NCI-H82 treated with DMSO at 0.1 percent for 48 hours (cell line): ENCODE data around the gene GLIPR2.
"Not testable (repeated sequence)": the region's sequence is repeated elsewhere in the genome, so short reads cannot be mapped to it uniquely, and the experiment has no call there.

Source experiments
- DNase-seq: peaks from one replicate; lab custom pipeline; 2025; ENCODE audit not compliant: unreplicated experiment; lab: John Stamatoyannopoulos, UW

The GLIPR2 gene

DNA sequence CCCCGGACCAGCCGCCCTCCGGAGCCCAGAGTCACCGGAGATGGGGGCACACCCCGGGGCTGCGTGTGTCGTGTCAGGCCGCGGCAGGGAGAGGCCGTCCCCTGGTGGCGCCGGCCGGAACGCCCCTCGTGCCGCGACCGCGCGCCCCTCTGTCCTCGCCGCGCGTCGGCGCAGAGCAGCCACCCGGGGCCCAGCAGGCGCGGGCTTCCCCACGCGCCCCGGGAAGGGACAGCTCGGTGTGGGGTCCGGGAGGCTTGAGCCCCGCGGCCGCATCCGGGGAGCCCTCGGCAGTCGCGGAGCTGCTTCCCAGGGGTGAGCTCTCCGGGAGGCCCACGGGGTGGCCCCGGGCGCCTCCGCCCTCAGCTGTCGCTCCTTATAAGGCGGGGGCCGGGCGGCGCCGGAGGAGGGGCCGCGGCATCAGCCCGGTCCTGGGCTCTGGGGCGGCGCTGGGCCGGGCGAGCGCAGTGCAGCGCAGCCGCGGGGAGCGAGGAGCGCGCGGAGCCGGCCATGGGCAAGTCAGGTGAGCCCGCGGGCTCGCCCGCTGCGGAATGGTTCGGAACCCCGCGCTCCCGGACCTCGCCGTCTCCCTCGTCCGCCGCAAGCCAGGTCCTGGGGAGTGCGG lies at the start of gene GLIPR2:
Gene GLIPR2, plus strand, starts transcription at position 462 of the 622 bp plus-strand sequence. Its CDS starts 46 bp downstream, at position 508.
- DNase-seq = no peak

DNA sequence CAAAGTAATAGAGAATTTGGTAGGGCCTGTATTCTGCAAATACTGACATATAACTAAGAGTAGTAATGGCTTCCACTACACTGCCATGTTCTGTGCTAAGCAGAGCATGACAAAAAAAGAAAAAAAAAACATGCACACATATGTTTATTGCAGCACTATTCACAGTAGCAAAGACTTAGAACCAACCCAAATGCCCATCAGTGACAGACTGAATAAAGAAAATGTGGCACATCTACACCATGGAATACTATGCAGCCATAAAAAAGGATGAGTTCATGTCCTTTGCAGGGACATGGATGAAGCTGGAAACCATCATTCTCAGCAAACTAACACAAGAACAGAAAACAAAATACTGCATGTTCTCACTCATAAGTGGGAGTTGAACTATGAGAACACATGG lies 49.5 kb upstream of the GLIPR2 start:
- not testable (repeated sequence) for DNase-seq

- DNase-seq = no peak
These were observed 48.5 kb upstream of the GLIPR2 start for GRCh38 chr9:36088020-36088419.

GRCh38 chr9:36091026-36091953 lies 45.2 kb upstream of the GLIPR2 start:
- no peak for DNase-seq

DNA sequence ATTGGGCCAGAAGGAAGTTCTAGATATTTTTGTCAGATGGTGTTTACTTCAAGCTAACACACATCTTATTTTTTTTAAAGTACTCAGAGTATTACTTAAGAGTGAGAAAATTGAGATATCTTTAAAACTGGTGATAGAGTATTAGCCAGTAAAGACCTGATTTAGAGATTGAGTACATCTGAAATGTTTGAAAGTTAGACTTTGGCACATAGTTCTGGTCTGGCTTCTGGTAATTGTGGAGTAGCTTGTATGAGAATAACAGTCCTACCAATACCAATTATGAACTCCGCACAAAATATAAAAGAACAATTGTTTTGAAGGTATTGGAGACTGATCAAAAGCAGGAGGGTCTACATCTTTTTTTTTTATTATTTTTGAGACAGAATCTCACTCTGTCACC lies 44.5 kb upstream of the GLIPR2 start:
- no peak for DNase-seq

DNA sequence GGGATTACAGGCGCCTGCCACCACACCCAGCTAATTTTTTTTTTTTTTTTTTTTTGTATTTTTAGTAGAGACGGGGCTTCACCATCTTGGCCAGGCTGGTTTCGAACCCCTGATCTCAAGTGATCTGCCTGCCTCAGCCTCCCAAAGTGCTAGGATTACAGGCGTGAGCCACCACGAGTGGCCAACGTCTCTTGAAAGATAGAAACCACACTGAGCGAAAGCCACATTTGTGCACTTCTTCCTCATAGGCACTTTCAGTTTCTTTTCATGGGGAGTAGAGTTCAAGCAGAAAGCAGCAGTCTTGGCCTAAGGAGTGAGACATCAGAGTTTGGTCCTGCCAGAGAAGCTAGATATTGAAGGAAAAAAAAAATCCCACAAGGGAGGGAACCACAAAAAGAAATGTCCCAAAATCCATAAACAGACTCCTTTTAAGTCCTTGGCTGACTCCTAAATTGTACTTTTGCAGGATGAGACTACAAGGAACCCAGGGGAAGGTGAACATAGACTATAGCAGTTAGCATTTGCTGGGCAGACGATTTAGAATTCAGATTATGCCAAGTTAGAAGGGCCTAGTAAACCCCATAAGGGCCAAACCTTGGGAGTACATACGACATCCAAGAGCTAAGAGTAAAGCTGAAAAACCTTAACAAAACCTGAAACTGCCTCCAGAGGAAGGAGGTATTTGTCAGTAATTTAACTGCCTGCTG lies 43.9 kb upstream of the GLIPR2 start:
- no peak for DNase-seq

GRCh38 chr9:36093384-36093783 lies 43.1 kb upstream of the GLIPR2 start:
- DNase-seq = no peak

DNA sequence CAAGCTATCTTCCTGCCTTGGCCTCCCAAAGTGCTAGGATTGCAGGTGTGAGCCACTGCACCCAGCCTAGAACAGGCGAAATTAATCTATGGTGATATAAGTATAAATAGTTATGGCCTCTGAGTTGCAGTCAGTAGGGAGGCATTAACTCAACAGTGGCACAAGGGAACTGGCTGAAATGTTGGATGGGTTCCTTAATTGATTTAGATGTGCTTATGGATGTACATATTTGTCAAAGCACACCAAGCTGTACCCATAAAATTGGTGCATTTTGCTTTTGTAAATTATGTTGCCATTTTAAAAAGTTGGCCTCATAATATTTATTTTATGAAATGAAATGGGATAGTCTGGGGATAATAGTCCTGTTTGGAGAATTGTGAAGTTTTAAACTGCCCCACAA lies 36.8 kb upstream of the GLIPR2 start:
- no peak for DNase-seq

DNA sequence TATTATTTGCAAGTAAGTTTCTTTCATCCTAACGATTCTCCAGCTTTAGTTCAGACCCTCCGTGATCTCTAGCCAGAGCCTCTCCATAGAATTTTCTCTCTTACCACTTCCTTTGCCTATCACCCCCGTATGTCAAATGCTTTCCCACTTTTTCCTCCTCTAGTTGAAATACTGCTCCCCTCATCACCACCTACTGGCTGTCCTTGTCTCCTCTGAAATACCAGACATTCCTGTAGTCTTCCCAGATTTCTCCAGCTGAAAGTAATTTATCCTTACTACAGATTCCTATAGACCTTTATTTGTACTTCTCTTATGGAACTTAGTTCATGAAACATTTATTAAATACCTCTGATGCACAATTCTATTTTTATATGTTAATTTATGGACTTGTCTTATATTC lies 36.0 kb upstream of the GLIPR2 start:
- no peak for DNase-seq

DNA sequence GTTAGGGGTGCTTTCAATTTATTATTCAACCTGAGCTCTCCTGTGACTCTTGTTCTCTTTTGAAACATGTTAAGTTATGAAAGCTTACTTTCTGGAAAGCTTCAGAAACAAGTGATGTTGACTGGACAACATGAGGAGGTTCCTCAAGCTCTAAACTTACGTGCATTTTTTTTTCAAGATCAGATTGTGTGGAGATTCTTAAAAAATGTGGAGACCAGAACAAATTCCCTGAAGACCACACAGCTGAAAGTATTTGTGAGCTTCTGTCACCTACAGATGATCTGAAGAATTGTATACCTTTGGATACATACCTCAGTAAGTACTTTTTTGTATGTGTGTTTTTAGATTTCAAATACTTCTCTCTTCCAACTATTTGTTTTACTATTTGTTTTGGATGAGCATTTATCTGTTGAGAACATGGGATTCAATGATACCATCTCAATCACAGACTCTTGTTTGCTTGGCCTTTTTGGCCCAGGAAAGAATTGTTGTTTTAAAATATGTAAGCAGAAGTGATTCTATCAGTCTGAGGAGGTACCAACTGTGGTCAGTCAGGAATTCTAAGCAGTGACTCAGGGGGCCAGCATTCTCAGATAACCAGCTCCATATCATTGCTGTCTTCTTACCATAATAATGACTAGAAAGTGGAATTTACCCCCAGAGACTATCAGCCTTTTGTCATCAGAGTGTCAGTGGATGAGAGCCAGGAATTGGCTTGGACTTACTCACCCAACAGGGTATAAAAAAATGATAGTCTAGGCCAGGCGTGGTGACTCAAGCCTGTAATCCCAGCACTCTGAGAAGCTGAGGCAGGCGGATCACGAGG lies 34.4 kb upstream of the GLIPR2 start:
- DNase-seq = no peak

- peak; percentile 48 for DNase-seq
These were observed 33.6 kb upstream of the GLIPR2 start for GRCh38 chr9:36102742-36103495.

DNA sequence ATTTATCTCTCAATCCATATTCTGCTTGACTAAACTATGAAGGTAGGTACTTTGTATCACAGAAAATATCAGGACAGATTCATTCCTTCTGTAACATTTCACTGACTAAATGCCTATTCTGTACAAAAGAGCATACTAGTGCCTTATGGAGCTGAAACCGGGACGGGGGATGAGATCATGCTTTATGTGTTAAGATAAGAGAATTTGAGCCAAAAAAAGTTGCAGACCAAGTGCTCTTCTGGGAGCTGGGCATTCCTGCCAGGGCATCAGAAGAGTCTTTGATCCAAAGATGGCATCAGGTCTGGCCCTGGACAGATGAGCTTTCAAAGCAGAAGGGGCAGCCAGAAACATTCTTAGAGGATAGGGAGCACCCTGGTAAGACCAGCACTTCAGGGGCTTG lies 27.5 kb upstream of the GLIPR2 start:
- no peak for DNase-seq

- DNase-seq = no peak
These were observed 26.1 kb upstream of the GLIPR2 start for GRCh38 chr9:36110434-36110833.

DNA sequence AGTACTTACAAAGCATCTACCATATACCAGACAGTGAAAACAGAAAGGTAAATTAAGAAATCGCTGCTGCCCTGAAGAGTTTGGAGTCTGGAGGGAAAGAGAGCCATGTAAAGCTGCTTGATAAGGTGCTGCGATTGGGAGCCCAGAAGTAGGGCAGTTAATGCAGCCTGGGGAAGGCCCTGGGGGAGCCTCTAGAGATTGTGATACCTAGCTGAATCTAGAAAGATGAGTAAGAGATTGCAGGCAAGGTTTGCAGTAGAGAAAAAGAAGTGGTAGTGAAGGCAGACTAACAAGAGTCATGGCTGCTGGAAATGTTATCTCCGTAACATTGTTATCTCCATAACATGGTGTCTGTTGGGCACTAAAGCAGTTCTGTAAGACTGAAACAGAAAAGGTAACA lies 24.0 kb upstream of the GLIPR2 start:
- no peak for DNase-seq

GRCh38 chr9:36113999-36114398 lies 22.5 kb upstream of the GLIPR2 start:
- DNase-seq = no peak

GRCh38 chr9:36116593-36116992 lies 19.9 kb upstream of the GLIPR2 start:
- DNase-seq = no peak

DNA sequence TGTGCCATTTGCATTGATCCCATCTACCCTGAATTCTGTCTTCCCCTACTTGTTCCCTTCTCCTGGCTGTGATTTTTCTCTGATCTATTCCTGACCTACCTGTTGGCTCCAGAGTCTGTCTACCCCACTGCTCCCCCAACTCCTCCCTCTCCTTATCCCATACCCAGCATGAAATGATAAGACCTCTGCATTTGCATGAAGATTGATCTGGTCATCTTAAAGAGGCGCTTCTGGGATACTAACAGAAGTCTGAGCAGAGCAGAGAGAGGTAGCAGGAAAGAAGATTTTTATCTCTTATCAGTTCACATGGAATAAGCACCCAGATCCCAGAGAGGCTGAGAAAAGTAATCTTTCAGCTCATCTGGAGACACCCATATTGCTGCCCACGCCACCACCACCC lies 18.3 kb upstream of the GLIPR2 start:
- no peak for DNase-seq

- DNase-seq = no peak
These were observed 17.8 kb upstream of the GLIPR2 start for GRCh38 chr9:36118706-36119105.

- DNase-seq = no peak
These were observed 17.1 kb upstream of the GLIPR2 start for GRCh38 chr9:36119476-36119875.

DNA sequence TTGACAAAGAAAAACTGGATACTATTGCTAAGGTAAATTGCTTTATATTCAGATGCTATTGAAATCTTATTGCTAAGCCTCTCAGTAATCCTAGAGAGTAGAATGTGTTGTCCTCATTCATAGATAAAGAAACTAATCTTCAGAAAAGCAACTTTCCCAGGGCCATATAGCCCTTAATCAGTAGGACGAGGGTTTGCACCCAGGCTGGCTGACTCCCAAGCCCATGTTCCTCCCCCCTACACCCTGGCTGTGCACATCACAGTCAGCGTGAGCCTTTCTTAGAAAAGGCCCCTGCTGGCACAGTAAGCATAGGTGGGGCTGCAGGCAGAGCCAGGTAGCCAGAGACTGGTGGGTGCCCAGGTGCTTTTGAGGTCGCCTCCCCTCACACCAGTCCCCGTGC lies 15.8 kb upstream of the GLIPR2 start:
- no peak for DNase-seq
